ENCODE data around the gene MEIOSIN.
A peak's percentile ranks its signal among the peaks of the same experiment; 100 is the strongest.

- TF ChIP-seq CTCF (conservative IDR thresholded peaks at IDR 0.05) (peak; percentile 98), EZH2 (IDR thresholded peaks at IDR 0.05; ENCODE audit: low read depth) (no peak)
Observed at GRCh38 chr19:45693106-45693788, 40.0 kb upstream of the MEIOSIN start.

Measured in PC-9 (cell line).